ENCODE data around the gene PDGFRA. TPM values are rescaled to one million over a fixed set of nuclear protein-coding genes. Genes with fewer than 3 reads are reported as not detected.

PDGFRA gene
- total RNA-seq, 4 donors from 2014 or later = 20.6 to 190 (median 65.5) TPM

- H3K27ac ChIP-seq = peak overlapping the region in 3 of 4 donors; percentile 34 to 52 (median 42)
- TF ChIP-seq POLR2AphosphoS5 (IDR thresholded peaks at IDR 0.05) = no peak
- no peak for TF ChIP-seq POLR2A (IDR thresholded peaks at IDR 0.05)
- TF ChIP-seq CTCF (IDR thresholded peaks at IDR 0.05) = no peak
- no peak for TF ChIP-seq EP300 (IDR thresholded peaks at IDR 0.05; ENCODE audit: low read depth)
- H3K9me3 ChIP-seq = no peaks in the 10 kb centered on the region
- no peaks in the 10 kb centered on the region for H3K27me3 ChIP-seq
- H3K4me1 ChIP-seq = peaks cover 0 to 3% (median 0%) of the 10 kb centered on the region in 4 donors
- H3K36me3 ChIP-seq = no peaks in the 10 kb centered on the region
- intact Hi-C loops (cut with DNase I; ENCODE audit: low total_unique reads) (no loop called here), in situ Hi-C loops (cut with MboI; ENCODE audit: low pct_ligation_motif_present in 1 of 4, low pct_unique_long_range_greater_than_20kb in 1 of 4, low sequenced_read_pairs in 3 of 4) (no loop called here)
- no peak overlapping the region for H3K4me3 ChIP-seq
- no peak for DNase-seq
- 84% methylated on average over 2 of the region's 2 CpGs for WGBS, 2 donors (ENCODE audit: low coverage in 1 of 2)
Observed at GRCh38 chr4:54197926-54198325, 31.2 kb upstream of the PDGFRA start.

- Histone ChIP-seq H3K36me3 (no peaks in the 10 kb centered on the region), H3K27me3 (no peaks in the 10 kb centered on the region), H3K4me3 (no peak overlapping the region), H3K9me3 (no peaks in the 10 kb centered on the region), H3K27ac (no peak overlapping the region), H3K4me1 (peaks cover 0 to 3% (median 0%) of the 10 kb centered on the region in 4 donors)
- intact Hi-C loops (cut with DNase I; ENCODE audit: low total_unique reads) = no loop called here
- in situ Hi-C loops (cut with MboI; ENCODE audit: low pct_ligation_motif_present in 1 of 4, low pct_unique_long_range_greater_than_20kb in 1 of 4, low sequenced_read_pairs in 3 of 4) = loop anchor here in 3 of 4 donors (25.0 kb wide), 5 partner anchors 488 to 1188 kb away; partner anchors contain the start of gene SCFD2 (in 1 of the 3)
- no peak for DNase-seq
- 80 to 84% methylated on average over 5 of the region's 5 CpGs for WGBS, 2 donors (ENCODE audit: low coverage in 1 of 2)
- no peak for TF ChIP-seq POLR2AphosphoS5 (IDR thresholded peaks at IDR 0.05)
- no peak for TF ChIP-seq POLR2A (IDR thresholded peaks at IDR 0.05)
- no peak for TF ChIP-seq CTCF (IDR thresholded peaks at IDR 0.05)
- no peak for TF ChIP-seq EP300 (IDR thresholded peaks at IDR 0.05; ENCODE audit: low read depth)
Observed at GRCh38 chr4:54199919-54200318, 29.2 kb upstream of the PDGFRA start.

GRCh38 chr4:54209617-54210016 lies 19.5 kb upstream of the PDGFRA start:
- in situ Hi-C loops (cut with MboI; ENCODE audit: low pct_ligation_motif_present in 1 of 4, low pct_unique_long_range_greater_than_20kb in 1 of 4, low sequenced_read_pairs in 3 of 4) (loop anchor here (10.0 to 25.0 kb wide), 7 partner anchors 285 to 1197 kb away; partner anchors contain the start of gene SCFD2 (in 1 of the 4)), intact Hi-C loops (cut with DNase I; ENCODE audit: low total_unique reads) (no loop called here)
- no peaks in the 10 kb centered on the region for H3K4me1 ChIP-seq
- H3K27me3 ChIP-seq = no peaks in the 10 kb centered on the region
- TF ChIP-seq CTCF (IDR thresholded peaks at IDR 0.05) (no peak), POLR2A (IDR thresholded peaks at IDR 0.05) (no peak), POLR2AphosphoS5 (IDR thresholded peaks at IDR 0.05) (no peak), EP300 (IDR thresholded peaks at IDR 0.05; ENCODE audit: low read depth) (no peak)
- no peak for DNase-seq
- H3K27ac ChIP-seq = no peak overlapping the region
- no peak overlapping the region for H3K4me3 ChIP-seq
- 93 to 96% methylated on average over 2 of the region's 2 CpGs for WGBS, 2 donors (ENCODE audit: low coverage in 1 of 2)
- no peaks in the 10 kb centered on the region for H3K9me3 ChIP-seq
- H3K36me3 ChIP-seq = no peaks in the 10 kb centered on the region

- Histone ChIP-seq H3K4me1 (peaks cover 0 to 8% (median 1%) of the 10 kb centered on the region in 4 donors), H3K4me3 (no peak overlapping the region), H3K36me3 (no peaks in the 10 kb centered on the region), H3K9me3 (no peaks in the 10 kb centered on the region), H3K27ac (no peak overlapping the region), H3K27me3 (peaks cover 1% of the 10 kb centered on the region)
- in situ Hi-C loops (cut with MboI; ENCODE audit: low pct_ligation_motif_present in 1 of 4, low pct_unique_long_range_greater_than_20kb in 1 of 4, low sequenced_read_pairs in 3 of 4) = loop anchor here (10.0 to 25.0 kb wide), 7 partner anchors 288 to 1201 kb away; partner anchors contain the start of gene SCFD2 (in 1 of the 4)
- intact Hi-C loops (cut with DNase I; ENCODE audit: low total_unique reads) = no loop called here
- WGBS, 2 donors (ENCODE audit: low coverage in 1 of 2) = 48 to 79% methylated on average over 3 of the region's 3 CpGs
- no peak for DNase-seq
- TF ChIP-seq POLR2A (IDR thresholded peaks at IDR 0.05) = no peak
- TF ChIP-seq CTCF (IDR thresholded peaks at IDR 0.05) = no peak
- TF ChIP-seq POLR2AphosphoS5 (IDR thresholded peaks at IDR 0.05) = no peak
- TF ChIP-seq EP300 (IDR thresholded peaks at IDR 0.05; ENCODE audit: low read depth) = no peak
Observed at GRCh38 chr4:54213001-54213400, 16.1 kb upstream of the PDGFRA start.

Data from transverse colon (tissue), 4 donors.